Dendritic cell treated with granulocyte-macrophage colony-stimulating factor and Interleukin-4, amounts not matched to agents 40 ng/mL and 50 ng/mL, for 4 days (primary cell): ENCODE measurements around the gene PAAF1.
"Not testable (repeated sequence)": the region's sequence is repeated elsewhere in the genome, so short reads cannot be mapped to it uniquely, and the experiment has no call there.

Experiments used
- H3K27ac Mint-ChIP-seq: one replicate; pipeline ENCODE4 v1.8.0; 2022; ENCODE audit warnings: mild to moderate bottlenecking, mixed read lengths
- H3K27me3 Mint-ChIP-seq: one replicate; pipeline ENCODE4 v1.8.0; 2022; ENCODE audit warnings: mild to moderate bottlenecking, mixed read lengths
- H3K36me3 Mint-ChIP-seq: one replicate; pipeline ENCODE4 v1.8.0; 2022; ENCODE audit warnings: low read depth, mixed read lengths
- H3K4me1 Mint-ChIP-seq: one replicate; pipeline ENCODE4 v1.8.0; 2022; ENCODE audit warnings: low read depth, mixed read lengths
- H3K4me3 Mint-ChIP-seq: one replicate; pipeline ENCODE4 v1.8.0; 2022; ENCODE audit warnings: mild to moderate bottlenecking, moderate library complexity, mixed read lengths
- H3K9me3 Mint-ChIP-seq: one replicate; pipeline ENCODE4 v1.8.0; 2022; ENCODE audit warnings: mixed read lengths
- intact Hi-C: fragments of 100-400 bp; cut with micrococcal nuclease; formaldehyde crosslinking; loops from one replicate; pipeline ENCODE4 v1.15.0; 2022

Gene PAAF1

GRCh38 chr11:73866586-73866996 is 10.2 kb upstream of the PAAF1 start:
- intact Hi-C loops = no loop called here
- Mint-ChIP-seq H3K4me3 (no peak overlapping the region), H3K27ac (no peak overlapping the region), H3K9me3 (no peaks in the 10 kb centered on the region), H3K4me1 (no peaks in the 10 kb centered on the region), H3K27me3 (no peaks in the 10 kb centered on the region), H3K36me3 (peaks cover 48% of the 10 kb centered on the region)

GRCh38 chr11:73869332-73869949 is 7.4 kb upstream of the PAAF1 start:
- Mint-ChIP-seq H3K27ac (no peak overlapping the region), H3K9me3 (no peaks in the 10 kb centered on the region), H3K4me1 (no peaks in the 10 kb centered on the region), H3K27me3 (no peaks in the 10 kb centered on the region), H3K4me3 (no peak overlapping the region), H3K36me3 (peaks cover 54% of the 10 kb centered on the region)
- intact Hi-C loops = no loop called here

GRCh38 chr11:73870261-73870660 is 6.5 kb upstream of the PAAF1 start:
- intact Hi-C loops = no loop called here

GRCh38 chr11:73872749-73873357 is 3.9 kb upstream of the PAAF1 start:
- Mint-ChIP-seq H3K27ac (no peak overlapping the region), H3K9me3 (no peaks in the 10 kb centered on the region), H3K36me3 (peaks cover 67% of the 10 kb centered on the region), H3K4me3 (no peak overlapping the region), H3K4me1 (peaks cover 16% of the 10 kb centered on the region), H3K27me3 (no peaks in the 10 kb centered on the region)
- intact Hi-C loops = no loop called here

More at GRCh38 chr11:73870261-73870660, 6.5 kb upstream of the PAAF1 start:
- Mint-ChIP-seq H3K27me3 (no peaks in the 10 kb centered on the region), H3K4me3 (no peak overlapping the region), H3K27ac (no peak overlapping the region), H3K4me1 (peaks cover 7% of the 10 kb centered on the region), H3K36me3 (peaks cover 54% of the 10 kb centered on the region), H3K9me3 (no peaks in the 10 kb centered on the region)

- H3K27ac Mint-ChIP-seq = peak overlapping the region; percentile 88
- peaks cover 61% of the 10 kb centered on the region for H3K36me3 Mint-ChIP-seq
- no peaks in the 10 kb centered on the region for H3K9me3 Mint-ChIP-seq
- intact Hi-C loops = loop anchor here (5.0 kb wide), 1 partner anchor 88 kb away; the partner anchor contains the start of gene MRPL48
- peaks cover 16% of the 10 kb centered on the region for H3K4me1 Mint-ChIP-seq
- H3K27me3 Mint-ChIP-seq = no peaks in the 10 kb centered on the region
- peak overlapping the region; percentile 92 for H3K4me3 Mint-ChIP-seq
Measured at GRCh38 chr11:73875380-73875779, 1.4 kb upstream of the PAAF1 start.

- peaks cover 16% of the 10 kb centered on the region for H3K4me1 Mint-ChIP-seq
- peak overlapping the region; percentile 88 for H3K27ac Mint-ChIP-seq
- no peaks in the 10 kb centered on the region for H3K27me3 Mint-ChIP-seq
- H3K4me3 Mint-ChIP-seq = peak overlapping the region; percentile 92
- intact Hi-C loops = loop anchor here (5.0 kb wide), 1 partner anchor 89 kb away; the partner anchor contains the start of gene MRPL48
- H3K9me3 Mint-ChIP-seq = no peaks in the 10 kb centered on the region
- H3K36me3 Mint-ChIP-seq = peaks cover 61% of the 10 kb centered on the region
Measured at GRCh38 chr11:73875840-73876239, 959 bp upstream of the PAAF1 start.

GRCh38 chr11:73878771-73879170 is 2.0 kb downstream of the PAAF1 start:
- Mint-ChIP-seq H3K4me1 (peaks cover 16% of the 10 kb centered on the region), H3K9me3 (no peaks in the 10 kb centered on the region), H3K36me3 (peaks cover 42% of the 10 kb centered on the region), H3K27me3 (no peaks in the 10 kb centered on the region), H3K27ac (no peak overlapping the region), H3K4me3 (no peak overlapping the region)
- intact Hi-C loops = loop anchor here (5.0 kb wide), 1 partner anchor 91 kb away; the partner anchor contains the start of gene MRPL48

GRCh38 chr11:73880449-73880848 is 3.6 kb downstream of the PAAF1 start:
- H3K4me1 Mint-ChIP-seq, H3K27ac Mint-ChIP-seq, intact Hi-C loops, H3K27me3 Mint-ChIP-seq, H3K4me3 Mint-ChIP-seq, H3K9me3 Mint-ChIP-seq: not testable (repeated sequence)
- H3K36me3 Mint-ChIP-seq = peaks cover 28% of the 10 kb centered on the region

- Mint-ChIP-seq H3K27me3 (no peaks in the 10 kb centered on the region), H3K27ac (no peak overlapping the region), H3K4me3 (no peak overlapping the region)
Measured at GRCh38 chr11:73883856-73884255, 7.1 kb downstream of the PAAF1 start.

GRCh38 chr11:73888244-73888643 is 11.4 kb downstream of the PAAF1 start:
- no peak overlapping the region for H3K27ac Mint-ChIP-seq
- H3K36me3 Mint-ChIP-seq = peaks cover 57% of the 10 kb centered on the region
- H3K9me3 Mint-ChIP-seq = peaks cover 9% of the 10 kb centered on the region
- H3K4me1 Mint-ChIP-seq = peaks cover 8% of the 10 kb centered on the region
- H3K4me3 Mint-ChIP-seq = no peak overlapping the region
- intact Hi-C loops = no loop called here
- no peaks in the 10 kb centered on the region for H3K27me3 Mint-ChIP-seq

More at GRCh38 chr11:73883856-73884255, 7.1 kb downstream of the PAAF1 start:
- peaks cover 8% of the 10 kb centered on the region for H3K4me1 Mint-ChIP-seq
- H3K36me3 Mint-ChIP-seq = peaks cover 19% of the 10 kb centered on the region
- peaks cover 9% of the 10 kb centered on the region for H3K9me3 Mint-ChIP-seq
- intact Hi-C loops = no loop called here

GRCh38 chr11:73889019-73889418 is 12.2 kb downstream of the PAAF1 start:
- Mint-ChIP-seq H3K9me3 (peaks cover 9% of the 10 kb centered on the region), H3K27ac (no peak overlapping the region)
- intact Hi-C loops = no loop called here

GRCh38 chr11:73889536-73889935 is 12.7 kb downstream of the PAAF1 start:
- intact Hi-C loops = no loop called here
- Mint-ChIP-seq H3K27ac (no peak overlapping the region), H3K4me3 (no peak overlapping the region), H3K27me3 (no peaks in the 10 kb centered on the region), H3K4me1 (peaks cover 8% of the 10 kb centered on the region), H3K9me3 (peaks cover 9% of the 10 kb centered on the region), H3K36me3 (peaks cover 61% of the 10 kb centered on the region)

More at GRCh38 chr11:73889019-73889418, 12.2 kb downstream of the PAAF1 start:
- peaks cover 8% of the 10 kb centered on the region for H3K4me1 Mint-ChIP-seq
- no peak overlapping the region for H3K4me3 Mint-ChIP-seq
- H3K36me3 Mint-ChIP-seq = peaks cover 57% of the 10 kb centered on the region
- no peaks in the 10 kb centered on the region for H3K27me3 Mint-ChIP-seq

- peaks cover 69% of the 10 kb centered on the region for H3K36me3 Mint-ChIP-seq
- H3K4me3 Mint-ChIP-seq = no peak overlapping the region
- H3K27me3 Mint-ChIP-seq = no peaks in the 10 kb centered on the region
- no peaks in the 10 kb centered on the region for H3K9me3 Mint-ChIP-seq
- no peak overlapping the region for H3K27ac Mint-ChIP-seq
- H3K4me1 Mint-ChIP-seq = no peaks in the 10 kb centered on the region
- intact Hi-C loops = no loop called here
Measured at GRCh38 chr11:73893041-73893440, 16.2 kb downstream of the PAAF1 start.

- Mint-ChIP-seq H3K4me1 (no peaks in the 10 kb centered on the region), H3K4me3 (no peak overlapping the region), H3K27me3 (no peaks in the 10 kb centered on the region), H3K36me3 (peaks cover 73% of the 10 kb centered on the region), H3K9me3 (no peaks in the 10 kb centered on the region), H3K27ac (no peak overlapping the region)
- intact Hi-C loops = no loop called here
Measured at GRCh38 chr11:73894725-73895335, 18.0 kb downstream of the PAAF1 start.
